ENCODE data around the gene ELK3.

DNA sequence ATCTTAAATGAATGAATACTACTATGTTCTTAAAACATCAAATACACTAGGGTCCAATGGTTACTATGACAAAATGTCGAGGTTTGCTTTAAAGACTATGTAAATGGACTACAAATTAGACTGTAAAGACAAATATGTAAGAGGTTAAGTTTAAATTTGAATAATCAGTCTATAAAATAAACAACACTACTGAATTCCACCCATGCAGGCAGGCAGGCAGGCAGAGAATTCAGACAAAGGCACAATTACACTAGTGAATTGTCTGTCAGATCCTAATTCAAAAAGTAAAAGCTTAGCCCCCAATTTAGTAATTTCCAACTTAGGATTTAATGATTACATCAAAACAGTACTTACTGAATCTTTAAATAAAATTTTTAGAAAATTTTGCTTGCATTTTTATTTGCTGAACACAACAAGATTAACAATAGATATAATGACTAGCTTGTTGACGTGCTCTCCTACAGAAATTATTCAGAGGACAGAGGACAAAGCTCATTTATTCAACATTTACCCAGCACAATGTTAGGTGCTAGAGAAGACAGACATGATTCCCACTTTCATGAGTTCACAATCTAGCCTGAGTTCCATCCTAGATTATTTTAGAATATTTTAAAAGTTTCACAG is 108.6 kb downstream of the ELK3 start:
- TF ChIP-seq, protein P1, sequence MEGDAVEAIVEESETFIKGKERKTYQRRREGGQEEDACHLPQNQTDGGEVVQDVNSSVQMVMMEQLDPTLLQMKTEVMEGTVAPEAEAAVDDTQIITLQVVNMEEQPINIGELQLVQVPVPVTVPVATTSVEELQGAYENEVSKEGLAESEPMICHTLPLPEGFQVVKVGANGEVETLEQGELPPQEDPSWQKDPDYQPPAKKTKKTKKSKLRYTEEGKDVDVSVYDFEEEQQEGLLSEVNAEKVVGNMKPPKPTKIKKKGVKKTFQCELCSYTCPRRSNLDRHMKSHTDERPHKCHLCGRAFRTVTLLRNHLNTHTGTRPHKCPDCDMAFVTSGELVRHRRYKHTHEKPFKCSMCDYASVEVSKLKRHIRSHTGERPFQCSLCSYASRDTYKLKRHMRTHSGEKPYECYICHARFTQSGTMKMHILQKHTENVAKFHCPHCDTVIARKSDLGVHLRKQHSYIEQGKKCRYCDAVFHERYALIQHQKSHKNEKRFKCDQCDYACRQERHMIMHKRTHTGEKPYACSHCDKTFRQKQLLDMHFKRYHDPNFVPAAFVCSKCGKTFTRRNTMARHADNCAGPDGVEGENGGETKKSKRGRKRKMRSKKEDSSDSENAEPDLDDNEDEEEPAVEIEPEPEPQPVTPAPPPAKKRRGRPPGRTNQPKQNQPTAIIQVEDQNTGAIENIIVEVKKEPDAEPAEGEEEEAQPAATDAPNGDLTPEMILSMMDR (IDR thresholded peaks at IDR 0.05; ENCODE audit: insufficient read depth, low read length), result no peak
- no peak for TF ChIP-seq POLR2AphosphoS5 (IDR thresholded peaks at IDR 0.05; ENCODE audit: low read depth)
- TF ChIP-seq, protein P2, sequence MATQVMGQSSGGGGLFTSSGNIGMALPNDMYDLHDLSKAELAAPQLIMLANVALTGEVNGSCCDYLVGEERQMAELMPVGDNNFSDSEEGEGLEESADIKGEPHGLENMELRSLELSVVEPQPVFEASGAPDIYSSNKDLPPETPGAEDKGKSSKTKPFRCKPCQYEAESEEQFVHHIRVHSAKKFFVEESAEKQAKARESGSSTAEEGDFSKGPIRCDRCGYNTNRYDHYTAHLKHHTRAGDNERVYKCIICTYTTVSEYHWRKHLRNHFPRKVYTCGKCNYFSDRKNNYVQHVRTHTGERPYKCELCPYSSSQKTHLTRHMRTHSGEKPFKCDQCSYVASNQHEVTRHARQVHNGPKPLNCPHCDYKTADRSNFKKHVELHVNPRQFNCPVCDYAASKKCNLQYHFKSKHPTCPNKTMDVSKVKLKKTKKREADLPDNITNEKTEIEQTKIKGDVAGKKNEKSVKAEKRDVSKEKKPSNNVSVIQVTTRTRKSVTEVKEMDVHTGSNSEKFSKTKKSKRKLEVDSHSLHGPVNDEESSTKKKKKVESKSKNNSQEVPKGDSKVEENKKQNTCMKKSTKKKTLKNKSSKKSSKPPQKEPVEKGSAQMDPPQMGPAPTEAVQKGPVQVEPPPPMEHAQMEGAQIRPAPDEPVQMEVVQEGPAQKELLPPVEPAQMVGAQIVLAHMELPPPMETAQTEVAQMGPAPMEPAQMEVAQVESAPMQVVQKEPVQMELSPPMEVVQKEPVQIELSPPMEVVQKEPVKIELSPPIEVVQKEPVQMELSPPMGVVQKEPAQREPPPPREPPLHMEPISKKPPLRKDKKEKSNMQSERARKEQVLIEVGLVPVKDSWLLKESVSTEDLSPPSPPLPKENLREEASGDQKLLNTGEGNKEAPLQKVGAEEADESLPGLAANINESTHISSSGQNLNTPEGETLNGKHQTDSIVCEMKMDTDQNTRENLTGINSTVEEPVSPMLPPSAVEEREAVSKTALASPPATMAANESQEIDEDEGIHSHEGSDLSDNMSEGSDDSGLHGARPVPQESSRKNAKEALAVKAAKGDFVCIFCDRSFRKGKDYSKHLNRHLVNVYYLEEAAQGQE (IDR thresholded peaks at IDR 0.05; ENCODE audit: insufficient replicate concordance, low read depth), result no peak
